HG03571 (cell line): ENCODE measurements around the gene AMT.
A peak's percentile ranks its signal among the peaks of the same experiment; 100 is the strongest.
"Not testable (repeated sequence)": the region's sequence is repeated elsewhere in the genome, so short reads cannot be mapped to it uniquely, and the experiment has no call there.

Source experiments
- ATAC-seq: cut with Tn5 transposase; IDR thresholded peaks from one replicate; pipeline ENCODE4 v1.9.1; 2021; ENCODE audit not compliant: unreplicated experiment

Gene AMT

DNA sequence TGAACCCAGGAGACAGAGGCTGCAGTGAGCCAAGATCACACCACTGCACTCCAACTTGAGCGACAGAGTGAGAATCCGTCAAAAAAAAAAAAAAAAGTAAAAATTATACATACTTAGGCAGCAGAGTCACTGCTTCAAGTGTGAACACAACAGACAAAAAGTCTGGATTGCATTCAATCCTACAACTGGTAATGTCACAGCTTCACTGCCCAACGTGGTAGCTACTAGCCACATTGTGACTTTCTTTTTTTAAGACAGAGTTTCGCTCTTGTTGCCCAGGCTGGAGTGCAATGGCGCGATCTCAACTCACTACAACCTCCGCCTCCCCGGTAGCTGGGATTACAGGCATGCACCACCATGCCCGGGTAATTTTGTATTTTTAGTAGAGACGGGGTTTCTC, 31.0 kb downstream of the AMT start:
- not testable (repeated sequence) for ATAC-seq

DNA sequence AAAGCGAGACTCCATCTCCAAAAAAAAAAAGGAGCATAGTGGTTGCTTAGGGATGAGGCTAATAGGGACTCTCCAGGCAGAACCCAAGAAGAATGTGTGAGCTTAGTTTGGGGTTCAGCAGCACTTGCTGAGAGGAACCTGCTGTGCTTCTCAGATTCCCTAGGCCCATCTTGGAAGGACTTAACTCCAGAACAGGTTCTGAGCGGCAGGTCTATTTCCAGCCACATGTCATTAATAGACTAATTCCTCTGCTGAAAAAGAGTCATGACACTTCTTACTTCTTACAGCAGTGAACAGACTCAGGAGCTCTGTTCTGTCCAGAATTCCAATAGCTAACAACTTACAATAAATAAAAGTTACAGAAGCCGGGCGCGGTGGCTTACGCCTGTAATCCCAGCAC, 33.0 kb downstream of the AMT start:
- no peak for ATAC-seq

DNA sequence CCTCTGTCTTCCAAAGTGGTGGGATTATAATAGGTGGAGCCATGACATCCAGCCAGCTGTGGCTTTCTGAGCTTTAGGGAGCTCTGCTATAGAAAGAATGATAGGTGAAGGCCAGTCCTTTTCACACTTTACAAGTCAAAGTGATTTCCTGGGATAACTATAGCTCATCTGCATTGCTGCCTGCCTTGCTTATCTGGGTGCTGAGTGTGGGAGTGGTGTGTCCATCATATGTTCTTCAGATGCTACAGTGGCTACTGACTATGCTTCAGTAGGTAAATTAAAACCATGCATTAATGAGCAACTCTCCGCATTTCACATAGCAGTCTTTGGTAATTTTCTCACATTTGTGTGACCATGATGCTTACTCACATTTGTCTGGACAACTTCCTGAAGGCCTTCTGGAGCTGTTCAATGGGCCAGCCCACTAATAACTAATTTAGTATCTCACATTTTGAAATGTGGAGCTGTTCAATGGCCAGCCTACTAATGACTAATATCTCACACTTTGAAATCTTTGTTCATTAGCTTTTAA, 33.9 kb downstream of the AMT start:
- ATAC-seq = no peak

DNA sequence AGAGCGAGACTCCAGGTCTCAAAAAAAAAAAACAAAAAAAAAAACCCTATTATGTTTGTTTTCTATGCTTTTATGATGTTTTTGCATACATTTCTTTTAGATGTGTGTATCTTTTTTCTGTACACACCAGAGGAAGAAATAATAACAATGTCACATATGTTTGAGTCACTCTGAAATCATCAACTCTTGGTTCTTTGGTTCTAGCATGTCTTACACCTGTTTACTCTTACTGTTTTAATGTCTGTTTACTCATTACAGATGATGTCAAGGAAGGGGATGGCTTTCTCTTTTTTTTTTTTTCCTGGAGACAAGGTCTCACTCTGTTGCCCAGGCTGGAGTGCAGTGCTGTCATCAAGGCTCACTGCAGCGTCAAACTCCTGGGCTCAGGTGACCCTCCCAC, 34.6 kb downstream of the AMT start:
- ATAC-seq = no peak

DNA sequence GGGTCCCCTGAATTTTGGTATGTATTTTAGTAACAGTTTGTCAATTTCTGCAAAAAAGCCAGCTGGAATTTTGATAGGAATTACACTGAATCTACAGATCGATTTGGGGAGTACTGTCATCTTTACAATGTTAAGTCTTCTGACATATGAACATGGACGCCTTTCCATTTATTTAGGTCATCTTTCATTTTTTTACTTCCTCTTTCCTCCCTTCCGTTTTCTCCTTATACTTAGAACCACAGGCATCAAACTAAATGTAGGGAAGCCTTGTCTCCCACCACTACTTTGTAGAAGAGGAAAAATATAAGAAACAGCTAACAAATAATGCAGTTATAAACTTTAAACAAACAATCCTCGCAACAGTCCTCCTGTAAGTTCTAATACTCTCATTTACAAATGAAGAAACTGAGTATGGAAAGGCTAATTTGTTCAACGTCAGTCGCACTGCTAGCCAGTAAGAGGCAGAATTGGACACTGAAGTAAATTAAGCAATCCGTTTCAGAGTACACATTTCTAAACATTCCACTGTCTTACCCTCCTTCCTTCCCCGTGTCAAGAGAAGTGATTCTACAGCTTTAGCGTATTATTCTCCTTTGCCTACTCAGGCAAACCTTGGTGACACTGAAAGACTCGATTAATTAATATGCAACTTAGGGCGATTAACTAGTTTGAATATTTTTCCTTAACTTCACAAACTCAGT, 36.1 kb downstream of the AMT start:
- ATAC-seq = no peak

DNA sequence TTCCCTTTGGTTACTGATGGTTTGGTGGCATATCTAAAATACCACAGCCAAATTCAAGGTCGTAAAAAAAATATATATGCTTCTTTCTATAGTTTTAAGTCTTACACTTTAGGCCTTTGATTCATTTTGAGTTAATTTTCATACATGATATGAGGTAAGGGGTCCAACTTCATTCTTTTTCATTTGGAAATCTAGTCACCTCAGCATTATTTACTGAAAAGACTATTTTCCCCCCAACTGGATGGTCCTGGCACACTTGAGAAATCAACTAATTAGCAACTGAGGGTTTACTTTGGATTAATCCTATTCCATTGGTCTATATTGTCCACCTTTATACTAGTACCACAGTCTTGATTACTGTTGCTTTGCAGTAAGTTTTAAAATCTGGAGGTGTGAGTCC, 36.7 kb downstream of the AMT start:
- ATAC-seq = no peak

DNA sequence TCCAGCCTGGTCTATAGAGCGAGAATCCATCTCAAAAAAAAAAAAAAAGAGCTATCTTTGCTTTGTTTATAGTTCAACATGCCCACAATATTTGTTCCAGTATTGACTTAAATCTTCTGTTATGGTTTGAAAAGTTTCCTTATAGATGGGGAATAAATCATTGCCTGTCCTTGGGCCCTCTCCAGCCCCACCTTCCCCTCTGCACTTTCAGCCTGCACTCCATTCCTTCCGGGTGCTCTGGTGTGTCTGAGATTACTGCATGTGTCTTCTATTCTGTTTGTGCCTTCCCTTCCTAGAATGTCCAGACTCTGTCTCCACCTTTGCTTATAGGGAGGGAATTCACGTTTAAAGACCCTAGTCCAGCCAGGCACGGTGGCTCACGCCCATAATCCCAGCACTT, 38.9 kb downstream of the AMT start:
- ATAC-seq = no peak

DNA sequence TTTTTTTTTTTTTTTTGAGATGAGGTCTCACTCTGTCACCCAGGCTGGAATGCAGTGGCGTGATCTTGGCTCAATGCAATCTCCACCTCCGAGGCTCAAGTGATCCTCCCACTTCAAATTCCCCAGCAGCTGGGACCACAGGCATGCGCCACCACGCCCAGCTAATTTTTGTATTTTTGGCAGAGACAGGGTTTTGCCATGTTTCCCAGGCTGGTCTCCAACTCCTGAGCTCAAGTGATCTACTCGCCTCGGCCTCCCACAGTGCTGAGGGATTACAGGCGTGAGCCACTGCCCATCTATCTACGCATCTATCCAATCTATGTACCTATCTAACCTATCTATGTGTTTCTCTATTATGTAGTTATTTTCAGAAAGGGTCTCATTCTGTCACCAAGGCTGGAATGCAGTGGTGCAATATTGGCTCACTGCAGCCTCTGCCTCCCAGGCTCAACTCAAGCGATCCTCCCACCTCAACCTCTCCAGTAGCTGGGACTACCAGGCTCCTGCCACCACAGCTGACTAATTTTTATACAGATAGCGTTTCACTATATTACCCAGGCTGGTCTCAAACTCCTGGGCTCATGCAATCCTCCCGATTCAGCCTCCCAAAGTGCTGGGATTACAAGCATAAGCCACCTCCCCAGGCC, 43.9 kb downstream of the AMT start:
- ATAC-seq = no peak

DNA sequence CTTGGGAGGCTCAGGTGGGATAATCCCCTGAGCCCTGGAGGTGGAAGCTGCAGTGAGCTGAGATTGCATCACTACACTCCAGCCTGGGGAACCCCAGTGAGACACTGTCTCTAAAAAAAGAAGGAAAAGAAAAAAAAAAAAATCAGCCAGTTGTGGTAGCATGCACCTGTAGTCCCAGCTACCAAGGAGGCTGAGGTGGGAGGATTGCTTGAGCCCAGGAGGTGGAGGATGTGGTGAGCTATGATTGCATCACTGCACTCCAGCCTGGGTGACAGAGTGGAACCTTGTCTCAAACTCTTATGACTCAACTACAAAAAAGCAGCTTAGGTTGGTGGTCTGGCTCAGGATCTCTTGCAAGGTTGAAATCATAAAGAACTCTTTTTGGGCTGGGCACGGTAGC, 44.8 kb downstream of the AMT start:
- peak; percentile 49 for ATAC-seq

DNA sequence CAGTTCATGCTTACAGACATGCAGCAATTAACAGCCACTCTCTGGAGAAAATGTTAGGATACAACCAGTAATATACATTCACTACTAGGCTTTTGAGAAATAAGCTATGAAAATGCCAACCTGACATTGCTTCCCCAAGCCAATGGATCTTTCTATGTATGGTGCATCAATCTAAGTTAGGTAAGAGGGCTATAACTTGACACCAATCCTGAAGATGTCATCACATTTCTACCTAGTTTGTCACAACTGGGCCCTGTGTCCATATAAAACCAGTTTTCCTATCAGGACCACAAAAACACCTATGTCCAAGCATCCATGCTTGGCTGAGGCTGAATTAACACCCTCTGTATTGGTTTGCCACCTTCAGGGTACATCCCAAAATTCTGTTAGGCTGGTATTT, 50.3 kb downstream of the AMT start:
- ATAC-seq = no peak

DNA sequence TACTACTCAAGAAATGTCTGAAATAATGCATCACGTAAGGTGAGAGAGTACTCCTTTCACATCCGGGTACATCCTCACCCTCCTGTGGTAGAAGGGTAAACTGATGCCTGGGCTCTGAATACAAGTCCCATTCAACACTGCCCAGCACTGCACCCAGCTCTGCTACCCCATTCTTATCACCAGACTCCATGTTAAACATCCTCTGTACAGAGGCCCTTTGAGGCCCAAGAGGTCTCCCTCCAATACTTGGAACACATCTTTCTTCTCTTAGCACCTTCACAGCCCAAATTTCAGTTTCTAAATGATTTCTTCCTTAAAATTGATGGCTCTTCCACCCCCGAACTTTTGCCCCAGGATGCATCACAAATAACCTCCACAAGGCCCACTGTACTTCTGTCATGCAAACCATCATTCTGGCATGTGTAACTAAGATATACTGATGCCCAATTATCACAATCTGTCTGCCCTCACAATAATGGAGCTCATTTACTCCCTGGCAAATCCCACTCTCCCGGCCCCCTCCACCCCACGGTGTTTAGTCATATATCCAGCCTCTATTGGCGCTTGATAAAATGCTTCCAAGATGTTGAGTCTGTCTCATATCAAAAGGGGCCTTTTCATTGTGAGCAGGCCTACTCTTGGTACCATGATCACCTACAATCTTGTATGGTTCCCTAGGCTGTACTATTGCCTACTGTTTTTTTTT, 51.5 kb downstream of the AMT start:
- ATAC-seq = no peak
